ENCODE results near the gene DOC2B.
A peak's percentile ranks its signal among the peaks of the same experiment; 100 is the strongest.
"Not testable (repeated sequence)": the region's sequence is repeated elsewhere in the genome, so short reads cannot be mapped to it uniquely, and the experiment has no call there.

The DOC2B gene

DNA sequence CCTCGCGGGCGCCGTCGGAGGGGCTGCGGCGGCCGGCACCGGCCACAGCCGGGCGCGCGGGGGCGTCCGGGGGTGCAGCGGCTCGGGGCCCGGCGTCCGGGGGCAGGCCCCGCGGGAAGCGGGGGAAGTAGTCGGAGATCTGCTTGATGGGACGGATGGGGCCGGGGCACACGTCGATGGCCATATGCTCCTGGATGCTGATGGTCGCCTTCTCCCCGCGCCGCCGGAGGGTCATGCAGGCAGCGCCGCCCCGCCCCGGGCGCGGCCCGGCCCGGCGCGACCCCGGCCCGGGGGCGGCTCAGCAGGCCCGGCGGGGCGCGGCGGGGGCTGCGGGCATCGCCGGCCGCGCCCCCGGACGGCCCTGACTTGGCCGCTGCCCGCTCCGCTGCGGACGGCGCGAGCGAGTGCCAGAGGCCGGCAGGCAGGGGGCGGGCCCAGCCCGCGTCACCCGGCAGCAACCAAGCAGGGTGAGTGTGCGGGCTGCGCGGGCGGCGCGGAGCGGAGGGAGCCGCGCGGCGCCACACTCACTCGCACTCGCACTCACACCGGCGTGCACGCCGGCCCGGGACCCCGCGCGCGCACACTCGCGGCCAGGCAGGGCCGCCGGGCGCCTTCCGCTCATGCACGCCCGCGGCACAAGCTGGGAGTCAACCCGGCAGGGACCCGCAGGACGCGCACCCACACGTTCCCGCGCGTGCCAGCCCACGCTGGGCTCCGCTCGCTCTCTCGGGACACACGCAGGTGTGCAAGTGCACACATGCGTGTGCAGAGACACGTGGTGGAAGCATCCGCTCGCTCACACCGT, at the start of gene DOC2B:
Gene DOC2B (minus strand): TSS at position 406 of the 805 bp plus-strand sequence. CDS start 171 bp downstream, at position 235.
- DNase-seq (ENCODE audit: low read depth in 2 of 2): no peak

DNA sequence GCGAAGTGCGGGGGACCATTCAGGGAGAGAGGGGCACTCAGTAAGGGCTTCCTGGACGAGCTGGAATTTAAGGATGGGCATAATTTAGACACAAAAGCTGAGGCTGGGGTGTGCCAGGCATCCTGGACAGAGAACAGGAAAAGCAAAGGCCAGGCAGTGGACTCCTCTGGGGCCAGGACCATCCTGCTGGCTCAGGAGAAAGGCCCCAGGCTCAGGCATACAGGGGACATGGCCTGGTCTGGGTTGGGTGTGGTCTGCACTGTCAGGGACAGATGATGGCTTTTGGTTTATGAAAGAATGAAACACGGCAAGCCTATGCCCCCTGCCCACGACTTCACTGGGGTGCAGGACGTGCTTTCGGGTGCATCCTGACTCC, 48.9 kb upstream of the DOC2B start:
- DNase-seq (ENCODE audit: low read depth in 2 of 2): no peak

DNA sequence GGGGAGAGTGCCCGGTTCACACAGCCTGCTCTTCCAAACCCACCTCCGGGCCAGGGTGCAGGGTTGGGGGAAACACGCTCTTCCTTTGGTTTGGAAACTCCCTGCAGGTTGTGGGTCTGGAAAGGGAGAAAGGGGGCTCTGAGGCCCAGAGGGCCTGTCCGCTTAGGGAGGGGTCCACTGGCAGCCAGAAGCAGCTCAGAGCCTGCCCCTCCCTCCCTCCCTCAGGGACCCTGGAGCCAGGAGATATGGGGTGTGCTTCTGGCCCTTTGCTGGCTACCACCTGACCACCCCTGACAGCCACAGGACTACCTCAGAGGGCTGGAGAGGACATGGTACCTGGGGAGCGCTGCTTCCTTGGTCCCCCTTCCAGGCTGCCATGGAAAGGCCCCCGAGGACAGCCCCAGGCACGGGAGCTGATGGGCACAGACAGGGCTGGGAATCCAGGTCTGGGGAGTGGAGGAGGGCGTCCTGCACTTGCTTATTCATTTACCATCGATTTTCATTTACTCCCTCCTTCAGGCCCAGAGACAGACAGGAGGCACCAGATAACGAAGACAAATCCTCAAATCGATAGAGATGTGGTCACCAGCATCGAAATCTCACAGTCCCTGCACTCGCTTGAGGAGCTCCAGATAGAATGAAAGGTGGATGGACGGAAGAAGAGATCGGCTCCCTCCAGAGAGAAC, 48.4 kb upstream of the DOC2B start:
- DNase-seq (ENCODE audit: low read depth in 2 of 2): no peak

DNA sequence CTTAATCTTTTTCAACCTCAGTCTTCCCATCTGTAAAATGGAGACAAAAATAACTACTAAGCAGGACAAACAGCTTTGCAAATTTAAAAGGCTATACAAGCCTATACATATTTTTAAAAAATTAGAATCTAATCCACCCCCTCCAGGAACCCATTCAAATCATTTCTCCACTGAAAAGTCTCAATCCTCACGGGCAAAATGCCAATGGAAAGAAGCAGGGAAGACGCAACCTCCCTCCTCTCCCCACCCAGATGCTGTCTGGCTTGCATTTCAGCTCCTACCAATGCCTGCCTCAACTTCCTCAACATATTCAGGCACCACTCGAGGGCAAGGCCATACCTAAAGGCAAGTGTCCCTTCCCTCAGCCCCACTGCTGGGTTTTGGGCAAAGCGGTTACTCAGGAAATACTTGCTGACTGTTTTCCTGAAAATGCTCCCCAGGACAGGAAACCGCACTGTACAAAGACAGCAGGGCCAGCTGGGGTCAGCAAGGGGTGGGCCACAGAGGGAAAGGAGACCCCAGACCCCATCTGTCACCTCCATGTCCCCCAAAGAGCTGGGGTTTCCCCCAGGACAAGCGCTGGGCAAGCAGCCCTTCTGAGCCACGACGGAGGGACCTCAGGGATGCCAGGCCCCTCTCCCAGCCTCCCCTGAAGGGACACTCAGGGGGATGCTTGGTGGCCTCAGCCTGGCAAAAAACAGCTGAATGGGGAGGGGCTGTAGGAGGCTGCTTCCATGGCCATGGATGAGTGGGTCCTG, 47.7 kb upstream of the DOC2B start:
- DNase-seq (ENCODE audit: low read depth in 2 of 2): no peak

DNA sequence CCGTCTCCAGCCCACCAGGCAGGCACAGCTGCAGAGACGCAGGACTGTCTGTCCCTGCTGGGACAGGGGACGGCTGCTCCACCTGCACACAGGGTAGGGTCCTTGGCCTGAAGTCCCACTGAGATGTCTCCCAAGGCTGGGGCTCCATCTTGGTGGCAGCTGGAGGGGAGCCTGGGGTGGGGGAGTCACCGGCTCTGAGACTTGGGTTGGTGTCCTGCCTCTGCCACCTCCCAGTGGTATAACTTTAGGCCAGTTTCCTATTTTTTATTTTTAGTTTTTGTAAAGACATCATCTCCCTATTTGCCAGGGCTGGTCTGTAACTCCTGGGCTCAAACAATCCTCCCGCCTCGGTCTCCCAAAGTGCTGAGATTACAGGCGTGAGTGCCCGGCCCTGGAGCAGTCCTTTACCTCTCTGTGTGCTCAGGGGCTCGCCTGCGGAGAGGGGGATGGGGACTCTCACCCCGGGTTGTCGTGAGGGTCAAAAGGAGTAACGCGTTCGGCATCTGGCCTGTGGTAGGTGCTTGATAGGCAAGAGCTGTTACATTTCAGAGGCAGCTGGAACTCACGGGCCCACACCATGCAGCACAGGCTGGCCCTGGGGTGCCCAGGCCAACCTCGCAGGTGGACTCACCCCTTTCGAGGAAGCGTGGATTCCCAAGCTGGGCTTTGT, 46.6 kb upstream of the DOC2B start:
- DNase-seq (ENCODE audit: low read depth in 2 of 2): no peak

DNA sequence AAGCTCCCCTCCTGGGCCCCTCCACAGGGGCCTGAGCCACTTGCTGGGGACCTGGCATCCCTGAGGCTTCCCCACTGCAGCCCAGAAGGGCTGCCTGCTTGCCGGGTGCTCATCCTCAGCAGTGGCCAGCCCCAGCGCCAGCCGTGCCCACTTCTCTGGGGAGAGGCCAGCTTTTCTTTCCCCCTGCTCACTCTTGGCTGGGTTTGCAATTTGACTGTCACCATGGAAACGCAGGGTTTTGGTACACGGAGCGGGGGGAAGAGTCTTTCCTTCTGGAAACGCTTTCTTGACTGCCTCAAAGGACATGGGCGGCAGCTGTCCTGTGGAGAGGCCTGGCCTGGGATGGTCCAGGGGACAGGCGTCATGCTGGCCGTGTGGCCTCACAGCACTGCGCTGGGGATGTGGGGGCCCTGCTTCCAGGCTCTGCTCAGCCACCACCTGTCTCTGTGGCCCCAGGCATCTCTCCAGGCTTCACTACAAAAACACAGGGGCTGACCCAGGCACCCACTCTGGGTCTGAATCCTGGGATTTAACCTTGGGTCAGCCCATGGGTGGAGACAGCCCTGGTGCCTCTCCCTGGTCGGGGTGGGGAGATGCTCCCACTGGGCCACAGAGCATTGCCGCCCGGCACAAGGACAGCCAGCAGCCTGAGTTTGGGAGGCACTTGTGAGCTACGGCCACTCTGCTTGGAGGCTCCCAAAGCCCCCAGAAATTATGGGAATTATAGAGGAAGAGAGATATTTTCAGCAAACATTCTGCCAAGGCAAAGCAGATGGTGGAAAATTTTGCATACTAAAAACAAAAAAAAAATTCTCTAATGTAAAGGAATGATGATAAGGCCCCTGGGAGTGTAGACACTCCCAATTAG, 45.9 kb upstream of the DOC2B start:
- no peak for DNase-seq (ENCODE audit: low read depth in 2 of 2)

DNA sequence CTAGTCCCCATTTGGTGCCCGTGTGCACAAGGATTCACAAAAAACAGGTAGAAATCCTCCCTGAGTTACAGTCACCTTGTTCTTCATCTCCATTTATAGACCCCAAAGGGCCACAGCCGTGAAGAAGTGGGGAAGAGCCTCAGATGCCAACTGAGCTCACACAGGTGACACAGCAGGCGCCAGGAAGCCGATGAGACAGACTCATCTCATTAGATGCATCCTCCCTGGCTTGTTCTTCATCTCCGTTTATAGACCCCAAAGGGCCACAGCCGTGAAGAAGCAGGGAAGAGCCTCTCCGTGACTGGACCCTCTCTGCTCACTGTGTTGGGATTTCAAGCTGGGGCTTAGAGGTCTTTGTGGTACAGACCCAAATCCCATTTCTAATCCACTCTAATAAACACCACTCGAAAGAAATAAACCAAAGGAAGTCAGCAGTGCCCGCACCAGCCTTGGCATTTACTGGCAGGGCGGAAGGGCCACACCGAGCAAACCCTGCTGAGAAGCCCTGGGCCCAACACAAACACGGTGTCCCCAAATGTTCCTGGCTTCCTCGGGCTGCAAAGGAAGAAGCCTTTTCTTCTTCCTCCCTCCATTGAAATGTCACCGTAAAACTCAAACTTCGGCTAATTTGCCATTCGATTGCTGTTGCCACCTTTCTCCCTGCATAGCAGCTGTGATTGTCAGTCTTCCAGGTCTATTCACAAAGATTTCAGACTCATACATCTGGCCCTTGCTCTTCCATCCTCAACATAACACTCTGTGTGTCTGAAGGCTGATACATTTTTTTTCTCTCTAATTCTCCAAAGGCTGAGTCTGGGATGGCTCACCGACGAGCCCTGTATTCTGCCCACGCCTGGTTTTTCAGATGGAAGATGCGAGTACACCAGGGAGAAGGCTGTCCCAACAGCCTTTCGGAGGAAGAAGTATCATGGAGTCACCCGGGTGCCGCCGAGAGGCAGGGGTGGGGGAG, 44.9 kb upstream of the DOC2B start:
- no peak for DNase-seq (ENCODE audit: low read depth in 2 of 2)

DNA sequence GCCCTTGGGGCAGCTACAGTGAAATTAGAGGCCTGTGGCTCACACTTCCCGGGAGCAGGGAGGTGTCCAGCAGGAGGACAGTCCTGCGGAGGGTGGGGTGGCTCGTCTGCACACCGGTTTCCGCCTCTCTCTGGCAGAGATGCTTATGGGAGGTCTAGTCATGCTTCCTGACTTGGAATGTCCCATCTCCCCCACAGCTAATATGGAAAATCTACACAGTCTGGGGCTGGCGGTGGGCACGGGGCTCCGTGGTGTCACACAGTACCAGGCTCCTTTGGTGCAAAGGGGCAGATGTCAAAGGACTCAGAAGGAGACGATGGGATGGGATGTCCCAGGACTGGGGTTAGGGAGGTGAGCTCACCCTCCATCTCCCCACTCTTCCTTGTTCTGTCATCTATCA, 44.1 kb upstream of the DOC2B start:
- no peak for DNase-seq (ENCODE audit: low read depth in 2 of 2)

DNA sequence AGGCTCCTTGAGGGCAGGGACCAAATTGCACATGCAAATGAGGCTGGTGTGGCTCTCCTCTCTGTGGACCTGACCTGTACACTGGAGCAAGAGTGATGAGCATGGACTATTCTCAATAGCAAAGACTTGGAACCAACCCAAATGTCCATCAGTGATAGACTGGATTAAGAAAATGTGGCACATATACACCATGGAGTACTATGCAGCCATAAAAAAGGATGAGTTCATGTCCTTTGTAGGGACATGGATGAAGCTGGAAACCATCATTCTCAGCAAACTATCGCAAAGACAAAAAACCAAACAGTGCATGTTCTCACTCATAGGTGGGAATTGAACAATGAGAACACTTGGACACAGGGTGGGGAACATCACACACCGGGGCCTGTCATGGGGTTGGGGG, 43.1 kb upstream of the DOC2B start:
- DNase-seq (ENCODE audit: low read depth in 2 of 2): not testable (repeated sequence)

DNA sequence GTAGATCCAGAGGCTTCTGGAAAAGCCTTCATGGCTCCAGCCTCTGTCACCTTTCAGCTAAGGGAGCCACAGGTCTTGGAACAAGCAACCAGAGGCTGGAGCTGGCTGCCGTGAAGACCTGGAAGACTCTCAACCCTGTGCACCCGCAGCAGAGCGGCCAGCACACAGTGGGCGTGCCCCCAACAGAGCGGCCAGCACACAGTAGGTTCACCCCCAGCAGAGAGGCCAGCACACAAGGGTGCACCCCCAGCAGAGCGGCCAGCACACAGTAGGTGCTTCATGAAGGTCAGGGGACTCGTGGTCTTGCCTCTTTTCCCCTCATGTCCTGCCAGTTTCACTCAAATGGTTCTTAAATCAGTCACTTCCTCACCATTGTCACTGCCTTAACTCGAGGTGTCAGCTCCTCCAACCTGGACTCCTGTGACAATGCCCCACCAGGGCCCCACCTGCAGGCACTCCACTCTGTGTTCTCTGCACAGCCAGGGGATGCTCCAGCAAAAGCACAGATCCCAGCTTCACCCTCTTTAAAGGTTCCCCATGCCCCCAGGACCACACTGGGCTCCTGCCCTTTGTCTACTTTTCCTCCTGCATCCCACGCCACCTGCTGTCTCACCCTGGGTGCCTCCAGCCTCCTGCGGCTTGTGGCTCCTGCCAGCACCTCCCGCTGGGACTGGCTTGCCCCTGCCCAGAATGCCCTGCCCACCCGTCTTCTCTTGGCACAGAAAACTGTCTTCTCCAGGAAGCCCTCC, 42.4 kb upstream of the DOC2B start:
- DNase-seq (ENCODE audit: low read depth in 2 of 2): no peak

DNA sequence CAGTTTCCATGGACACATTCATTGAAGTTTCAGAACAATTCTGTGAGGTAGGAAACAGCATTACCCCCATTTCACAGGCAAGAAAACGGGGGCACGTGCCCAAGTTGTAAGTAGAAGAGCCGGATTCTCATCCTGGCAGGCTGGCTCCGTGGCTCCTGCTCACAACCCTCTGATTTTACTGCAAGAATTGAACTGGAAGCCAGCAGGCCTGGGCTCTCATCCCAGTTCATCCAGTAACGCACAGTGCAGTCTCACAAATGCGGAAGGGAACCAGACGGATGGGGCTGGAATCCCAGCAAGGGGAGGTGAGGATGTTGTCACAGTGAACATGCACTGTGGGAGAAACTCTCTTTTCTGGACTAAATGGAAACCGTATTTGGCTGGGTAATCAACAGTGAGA, 40.7 kb upstream of the DOC2B start:
- DNase-seq (ENCODE audit: low read depth in 2 of 2): no peak

DNA sequence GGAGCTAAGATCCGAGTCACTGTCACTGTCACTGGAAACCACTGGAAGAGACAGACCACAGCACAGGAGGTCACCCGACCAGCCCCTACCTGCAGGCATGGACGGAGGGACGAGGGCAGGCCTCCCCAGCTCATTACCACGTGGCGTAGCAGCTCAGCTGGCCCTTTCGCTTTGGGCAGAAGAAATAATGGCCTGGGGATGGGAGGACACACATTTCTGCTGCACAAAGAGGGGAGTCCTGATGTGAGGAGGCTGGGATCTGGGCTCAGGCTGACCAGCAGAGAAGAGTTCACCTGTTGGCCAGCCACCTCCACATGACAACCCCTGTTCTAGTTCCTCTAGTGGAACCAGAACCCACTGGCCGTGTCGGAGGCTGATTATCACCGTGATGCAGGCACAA, 38.2 kb upstream of the DOC2B start:
- no peak for DNase-seq (ENCODE audit: low read depth in 2 of 2)

DNA sequence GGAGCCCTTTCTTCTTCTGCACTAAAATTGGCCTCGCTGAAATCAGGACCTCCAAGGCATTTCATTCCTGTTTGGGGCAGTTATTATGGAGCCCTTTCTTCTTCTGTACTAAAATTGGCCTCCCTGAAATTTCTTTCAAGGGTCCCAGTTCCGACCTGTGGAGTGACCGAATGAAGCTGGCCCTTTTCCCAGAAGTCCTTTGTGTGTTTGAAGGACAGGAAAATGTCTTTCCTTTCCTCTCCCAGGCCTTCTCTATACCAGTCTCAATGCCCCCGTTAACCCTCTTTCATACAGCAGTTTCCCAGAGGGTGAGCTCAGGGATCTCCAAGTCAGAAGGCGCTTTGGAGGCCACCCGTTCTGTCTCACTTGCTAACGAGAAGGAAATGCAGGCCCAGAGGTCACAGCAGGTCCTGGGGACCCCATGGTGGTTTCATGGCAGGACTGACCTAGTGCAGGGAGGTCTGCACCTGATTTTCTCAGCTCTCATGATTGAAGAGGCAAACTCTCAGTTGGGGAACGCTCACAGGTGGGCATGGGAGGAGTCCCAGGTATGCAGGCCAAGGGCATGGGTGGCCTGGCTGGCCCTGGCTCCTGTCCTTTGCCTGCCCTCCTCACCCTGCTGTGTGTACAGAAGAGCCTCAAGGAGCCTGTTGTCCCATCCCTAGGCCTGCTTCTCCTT, 37.1 kb upstream of the DOC2B start:
- no peak for DNase-seq (ENCODE audit: low read depth in 2 of 2)

DNA sequence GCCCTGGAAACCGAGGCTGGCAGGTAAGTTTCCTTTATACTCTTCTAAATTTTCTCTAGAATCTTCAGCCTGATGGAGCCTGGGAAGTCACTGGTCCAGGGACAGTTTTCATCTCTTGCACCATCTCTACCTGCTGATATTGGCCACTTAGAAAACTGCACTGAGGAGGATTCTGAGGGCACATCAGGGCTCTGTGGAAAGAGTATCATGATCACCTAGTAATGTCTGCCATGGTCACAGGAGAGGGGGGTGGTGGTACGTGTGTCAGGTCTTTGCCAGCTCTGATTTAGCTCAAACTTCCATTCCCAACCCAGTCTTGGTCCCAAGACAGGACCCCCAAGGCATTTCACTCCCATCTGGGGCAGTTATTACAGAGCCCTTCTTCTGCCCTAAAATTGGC, 35.2 kb upstream of the DOC2B start:
- no peak for DNase-seq (ENCODE audit: low read depth in 2 of 2)

DNA sequence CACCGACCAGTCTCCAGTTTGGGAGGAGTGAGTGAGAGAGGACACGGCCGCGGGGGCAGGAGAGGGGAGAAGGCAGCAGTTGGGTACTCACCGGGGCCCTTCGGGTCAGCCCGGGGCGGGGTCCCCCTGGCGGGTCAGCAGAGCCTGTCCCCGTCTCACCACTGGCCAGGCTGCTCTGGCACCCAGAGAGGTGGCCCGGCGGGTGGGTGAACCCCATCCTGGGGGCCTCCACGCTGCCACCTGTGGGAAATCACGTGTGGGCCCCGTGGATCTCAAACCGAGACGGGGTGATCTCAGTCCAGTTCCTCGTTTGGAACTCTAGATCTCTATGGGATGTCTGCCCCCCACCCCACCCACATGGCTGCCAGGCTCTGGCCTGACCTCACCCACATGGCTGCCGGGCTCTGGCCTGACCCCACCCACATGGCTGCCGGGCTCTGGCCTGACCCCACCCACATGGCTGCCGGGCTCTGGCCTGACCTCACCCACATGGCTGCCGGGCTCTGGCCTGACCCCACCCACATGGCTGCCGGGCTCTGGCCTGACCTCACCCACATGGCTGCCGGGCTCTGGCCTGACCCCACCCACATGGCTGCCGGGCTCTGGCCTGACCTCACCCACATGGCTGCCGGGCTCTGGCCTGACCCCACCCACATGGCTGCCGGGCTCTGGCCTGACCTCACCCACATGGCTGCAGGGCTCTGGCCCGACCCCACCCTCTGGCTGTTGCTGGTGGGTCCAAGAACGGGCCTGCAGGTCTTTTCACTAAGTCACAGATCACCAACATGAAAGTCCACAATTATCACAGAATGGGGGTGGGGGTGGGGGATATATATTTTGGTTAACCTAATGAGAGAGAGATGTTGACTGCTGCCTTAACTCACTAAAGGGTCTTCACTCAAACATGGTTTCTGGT, 34.4 kb upstream of the DOC2B start:
- peak in 1 of 2 donors; percentile 7 for DNase-seq (ENCODE audit: low read depth in 2 of 2)

DNA sequence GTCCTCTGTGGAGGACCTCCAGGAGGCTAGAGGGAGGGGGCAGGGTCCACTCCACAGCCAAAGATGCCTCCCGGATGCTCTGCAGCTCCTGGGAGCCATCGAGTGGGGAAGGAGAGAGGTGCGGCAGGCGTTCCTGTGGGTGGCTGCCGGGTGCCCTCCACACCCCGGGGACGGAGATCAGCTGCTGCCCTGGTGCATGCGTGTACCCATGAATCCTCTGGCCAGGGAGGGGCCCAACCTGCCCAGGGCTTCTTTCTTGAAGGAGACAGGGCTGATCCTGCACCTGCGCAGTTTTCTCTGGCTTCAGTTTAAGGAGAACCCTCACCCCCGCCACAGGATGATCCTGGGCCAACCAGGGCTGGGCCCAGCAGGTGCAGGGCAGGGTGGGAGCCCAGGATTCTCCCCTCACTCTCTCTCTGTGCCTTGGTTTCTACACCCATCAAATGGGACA, 33.5 kb upstream of the DOC2B start:
- DNase-seq (ENCODE audit: low read depth in 2 of 2): no peak

DNA sequence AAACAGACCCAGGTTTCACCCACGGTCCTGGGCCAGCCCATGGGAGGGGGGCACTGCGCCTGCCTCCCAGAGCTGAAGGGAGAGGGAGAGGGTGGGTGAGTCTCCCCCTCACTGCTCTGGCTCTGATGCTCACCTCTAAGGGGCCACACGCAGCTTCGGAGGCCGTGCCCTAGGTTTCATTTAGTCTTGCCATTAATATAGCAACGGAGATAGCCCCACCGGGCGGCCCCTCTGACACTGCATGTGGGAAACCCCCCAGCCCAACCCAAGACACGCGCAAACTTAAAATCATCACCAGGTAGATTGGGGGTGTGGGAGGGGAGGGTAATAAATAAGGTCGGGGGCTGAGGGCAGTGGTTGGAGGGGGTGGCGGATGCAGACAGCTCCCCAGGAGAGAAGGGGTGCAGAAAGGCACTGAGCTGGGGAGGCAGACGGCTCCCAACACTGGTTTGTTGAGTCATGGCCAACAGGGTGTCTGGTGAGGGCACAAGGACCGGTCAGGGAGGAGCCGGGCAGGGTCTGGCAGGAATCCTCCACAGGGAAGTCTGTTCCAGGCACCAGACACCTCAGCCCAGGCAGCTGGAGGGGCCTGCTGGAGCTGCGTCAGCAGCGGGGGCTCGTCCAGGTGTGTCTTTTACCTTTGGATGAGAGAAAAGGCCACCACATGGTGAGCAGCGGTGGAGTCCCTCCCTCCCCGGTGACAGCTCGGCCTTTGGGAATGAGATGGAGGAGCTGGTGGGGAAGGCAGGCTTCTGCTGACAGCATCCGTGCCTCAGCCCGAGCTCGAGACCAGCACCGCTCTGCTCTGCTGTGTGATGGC, 32.0 kb upstream of the DOC2B start:
- no peak for DNase-seq (ENCODE audit: low read depth in 2 of 2)
